AG04450 (cell line): Measurements from ENCODE around the gene TNFSF11. TPM values are rescaled to one million over a fixed set of nuclear protein-coding genes. Genes with fewer than 3 reads are reported as not detected.

Experiments used
- CTCF ChIA-PET: fragments of 300-600, 350-600 bp; formaldehyde crosslinking; extraction: SDS; loops from one replicate; lab custom pipeline; 2022; ENCODE audit warnings: antibody characterized with exemption, inconsistent platforms; lab: Charles Lee
- POLR2A ChIA-PET: fragments of 350-600 bp; formaldehyde crosslinking; extraction: SDS; loops from one replicate; lab custom pipeline; 2021; ENCODE audit warnings: antibody characterized with exemption, inconsistent platforms; lab: Yijun Ruan, JAX
- DNase-seq: peaks from one replicate; pipeline ENCODE4 v3.0.0-alpha.2; 2011; ENCODE audit warnings: low read depth, low spot score
- H3K27ac ChIP-seq: one replicate; pipeline ENCODE4 v1.5.1; 2012; ENCODE audit warnings: low read depth, low read length, control low read depth
- H3K27me3 ChIP-seq: one replicate; pipeline ENCODE4 v1.6.0; 2012; ENCODE audit warnings: low read length; ENCODE audit not compliant: control insufficient read depth, insufficient read depth
- H3K4me3 ChIP-seq: 2 replicates; pipeline ENCODE4 v1.5.1; 2011; ENCODE audit warnings: mild to moderate bottlenecking, low read depth, low read length, control low read depth
- H3K9me3 ChIP-seq: 2 replicates; pipeline ENCODE4 v1.5.1; 2012; ENCODE audit warnings: low read length; ENCODE audit not compliant: control insufficient read depth, insufficient read depth
- polyA plus RNA-seq: library from polyadenylated mRNA; depleted of rRNA; stranded (reverse); fragments of >200 nt; gene quantifications from 2 replicates; pipeline ENCODE4 v1.2.3, GENCODE V29; 2011
- TF ChIP-seq, protein P1 (sequence below): IDR thresholded peaks from 2 replicates; pipeline ENCODE4 v1.5.1; 2011; ENCODE audit warnings: low read depth, low read length, control low read depth, inconsistent platforms

Gene TNFSF11
- polyA plus RNA-seq, 1 experiment = not detected

DNA sequence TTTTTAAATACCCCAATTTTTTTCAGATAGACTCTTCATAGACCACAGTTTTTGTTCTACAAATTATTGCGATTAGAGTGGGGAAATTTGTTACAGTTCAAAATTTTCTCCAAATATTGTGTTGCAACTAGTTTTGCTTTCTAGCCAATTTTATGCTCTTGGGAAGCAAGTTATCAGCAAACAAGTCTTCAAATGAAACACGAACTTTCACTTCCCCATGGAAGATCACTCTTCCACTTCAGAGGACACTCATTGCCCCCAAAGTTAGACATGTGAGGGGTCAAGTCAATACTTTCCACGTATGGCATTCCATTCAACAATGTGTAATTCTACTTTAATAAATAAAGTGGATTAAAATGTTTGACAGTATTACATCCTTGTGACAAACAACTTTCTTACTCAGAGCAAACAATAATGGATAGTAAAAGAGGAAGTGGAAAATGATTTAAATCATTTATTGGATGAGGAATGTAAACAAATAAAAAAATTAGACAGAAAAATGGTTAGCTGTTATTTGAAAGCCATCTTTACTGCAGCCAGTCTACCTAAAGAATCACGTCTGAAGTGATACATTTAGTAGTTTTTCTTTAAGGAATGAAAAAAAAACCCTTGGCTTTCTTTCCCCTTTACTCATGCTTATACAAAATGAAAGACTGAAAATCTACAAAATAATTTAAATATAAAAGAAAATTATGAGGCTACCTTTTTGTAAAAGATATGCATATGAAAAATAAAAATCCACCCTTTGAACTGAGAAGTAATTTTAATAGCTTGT lies 41.2 kb upstream of the TNFSF11 start:
- Histone ChIP-seq H3K4me3 (no peak overlapping the region), H3K9me3 (no peaks in the 10 kb centered on the region), H3K27me3 (peaks cover 13% of the 10 kb centered on the region), H3K27ac (no peak overlapping the region)
- CTCF ChIA-PET = no interaction called here
- DNase-seq = no peak
- TF ChIP-seq, protein P1, sequence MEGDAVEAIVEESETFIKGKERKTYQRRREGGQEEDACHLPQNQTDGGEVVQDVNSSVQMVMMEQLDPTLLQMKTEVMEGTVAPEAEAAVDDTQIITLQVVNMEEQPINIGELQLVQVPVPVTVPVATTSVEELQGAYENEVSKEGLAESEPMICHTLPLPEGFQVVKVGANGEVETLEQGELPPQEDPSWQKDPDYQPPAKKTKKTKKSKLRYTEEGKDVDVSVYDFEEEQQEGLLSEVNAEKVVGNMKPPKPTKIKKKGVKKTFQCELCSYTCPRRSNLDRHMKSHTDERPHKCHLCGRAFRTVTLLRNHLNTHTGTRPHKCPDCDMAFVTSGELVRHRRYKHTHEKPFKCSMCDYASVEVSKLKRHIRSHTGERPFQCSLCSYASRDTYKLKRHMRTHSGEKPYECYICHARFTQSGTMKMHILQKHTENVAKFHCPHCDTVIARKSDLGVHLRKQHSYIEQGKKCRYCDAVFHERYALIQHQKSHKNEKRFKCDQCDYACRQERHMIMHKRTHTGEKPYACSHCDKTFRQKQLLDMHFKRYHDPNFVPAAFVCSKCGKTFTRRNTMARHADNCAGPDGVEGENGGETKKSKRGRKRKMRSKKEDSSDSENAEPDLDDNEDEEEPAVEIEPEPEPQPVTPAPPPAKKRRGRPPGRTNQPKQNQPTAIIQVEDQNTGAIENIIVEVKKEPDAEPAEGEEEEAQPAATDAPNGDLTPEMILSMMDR = no peak
- POLR2A ChIA-PET = no interaction called here

DNA sequence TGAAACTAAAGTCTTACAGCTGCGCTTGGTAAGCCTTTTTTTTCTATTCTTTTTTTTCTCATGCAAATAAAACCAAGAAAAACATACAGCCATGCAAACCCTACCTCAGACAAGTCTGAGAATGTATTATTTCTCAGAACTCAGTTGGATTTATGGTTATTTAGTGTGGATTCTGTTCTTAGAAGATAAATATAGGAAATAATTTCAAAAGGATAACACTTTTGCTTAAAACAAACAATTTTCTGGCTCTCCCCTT lies 40.7 kb upstream of the TNFSF11 start:
- ChIA-PET POLR2A (no interaction called here), CTCF (no interaction called here)
- no peak overlapping the region for H3K4me3 ChIP-seq
- H3K27me3 ChIP-seq = peaks cover 13% of the 10 kb centered on the region
- no peak for DNase-seq
- H3K9me3 ChIP-seq = no peaks in the 10 kb centered on the region
- TF ChIP-seq, protein P1 = no peak
- H3K27ac ChIP-seq = no peak overlapping the region

DNA sequence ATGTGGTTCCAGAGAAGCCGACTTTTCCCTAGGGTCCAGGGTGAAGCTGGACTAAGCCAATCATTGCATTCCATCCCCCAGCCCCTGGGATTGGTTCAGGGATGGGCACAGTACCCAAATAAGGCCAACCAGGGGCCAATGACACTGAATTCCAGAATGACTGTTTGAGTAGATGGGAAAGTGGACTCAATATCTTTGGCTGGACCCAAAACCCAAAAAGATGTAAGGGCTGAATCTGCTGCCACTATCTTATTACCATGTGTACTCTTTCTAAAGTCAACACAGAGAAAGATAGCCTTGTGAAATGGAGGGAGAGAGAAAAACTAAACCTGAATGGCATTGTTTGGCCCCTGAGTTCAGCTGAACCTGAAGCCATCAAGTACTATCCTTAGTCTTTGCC lies 39.2 kb upstream of the TNFSF11 start:
- Histone ChIP-seq H3K27ac (no peak overlapping the region), H3K9me3 (no peaks in the 10 kb centered on the region), H3K27me3 (peaks cover 13% of the 10 kb centered on the region), H3K4me3 (no peak overlapping the region)
- no peak for DNase-seq
- POLR2A ChIA-PET = no interaction called here
- TF ChIP-seq, protein P1 = no peak
- CTCF ChIA-PET = no interaction called here

DNA sequence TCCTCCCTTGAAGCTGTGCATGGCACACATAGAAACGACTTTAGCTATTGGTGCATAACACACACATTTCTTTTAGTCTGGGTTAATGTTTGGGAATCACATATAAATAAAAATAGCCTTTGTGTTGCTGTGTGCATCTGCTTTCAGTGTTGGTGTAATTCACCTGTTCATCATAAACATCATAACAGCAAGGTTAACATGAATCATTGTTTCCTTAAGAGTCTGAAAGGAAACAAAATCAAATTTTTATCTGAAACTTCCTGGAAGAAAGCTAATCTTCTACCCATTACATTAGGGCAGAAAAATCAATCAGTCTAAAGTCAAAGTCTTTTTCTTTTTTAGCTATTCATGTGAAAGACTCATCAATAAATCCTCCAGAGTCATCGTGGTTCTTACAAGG lies 35.0 kb upstream of the TNFSF11 start:
- TF ChIP-seq, protein P1 = no peak
- peaks cover 17% of the 10 kb centered on the region for H3K27me3 ChIP-seq
- H3K4me3 ChIP-seq = no peak overlapping the region
- ChIA-PET CTCF (no interaction called here), POLR2A (no interaction called here)
- H3K9me3 ChIP-seq = no peaks in the 10 kb centered on the region
- no peak for DNase-seq
- no peak overlapping the region for H3K27ac ChIP-seq

DNA sequence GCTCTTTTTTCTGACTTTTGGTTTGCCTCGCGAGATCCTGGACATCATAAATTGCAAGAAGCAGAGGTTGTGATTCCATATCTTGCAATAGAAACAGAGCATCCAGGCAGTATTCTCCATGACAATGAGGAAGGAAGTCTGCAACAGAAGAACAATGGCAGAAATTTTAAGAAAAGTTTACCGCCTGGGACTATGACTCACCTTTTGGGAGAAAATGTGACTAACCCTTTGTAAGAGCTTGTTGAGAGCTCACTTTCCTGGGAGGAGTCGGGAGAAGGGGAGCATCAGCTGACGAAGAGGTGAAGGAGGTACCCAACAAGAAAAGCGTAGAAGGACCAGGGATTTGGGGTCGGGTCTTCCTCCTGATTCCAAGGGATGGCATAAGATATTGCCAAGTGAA lies 34.3 kb upstream of the TNFSF11 start:
- TF ChIP-seq, protein P1 = no peak
- no peak for DNase-seq
- H3K27ac ChIP-seq = no peak overlapping the region
- CTCF ChIA-PET = no interaction called here
- H3K9me3 ChIP-seq = no peaks in the 10 kb centered on the region
- H3K4me3 ChIP-seq = no peak overlapping the region
- POLR2A ChIA-PET = no interaction called here
- peaks cover 17% of the 10 kb centered on the region for H3K27me3 ChIP-seq
